DND-41 (cell line): ENCODE data around the gene ACTR1A.
"Not testable (repeated sequence)": the region's sequence is repeated elsewhere in the genome, so short reads cannot be mapped to it uniquely, and the experiment has no call there.

Experiments used
- ATAC-seq: fragments of 200-7000 bp; cut with Tn5 transposase; 3 replicates; pipeline ENCODE4 v1.9.1; 2021; ENCODE audit warnings: low read depth; ENCODE audit not compliant: insufficient read depth
- DNase-seq: peaks from one replicate; pipeline ENCODE4 v3.0.0-alpha.2; 2020
- H2AFZ ChIP-seq: 2 replicates; pipeline ENCODE4 v1.6.0; 2012; ENCODE audit warnings: low read depth, low read length
- H3K27ac ChIP-seq: 2 replicates; pipeline ENCODE4 v1.5.1; 2012; ENCODE audit warnings: low read length, inconsistent platforms
- H3K27me3 ChIP-seq: fragments of 200-600 bp; sonication (generic); 2 replicates; pipeline ENCODE4 v1.6.0; 2012; ENCODE audit warnings: low read length, mild to moderate bottlenecking, inconsistent platforms; ENCODE audit not compliant: insufficient read depth, poor library complexity
- H3K36me3 ChIP-seq: 2 replicates; pipeline ENCODE4 v1.5.1; 2012; ENCODE audit warnings: low read length, inconsistent platforms; ENCODE audit not compliant: insufficient read depth
- H3K4me1 ChIP-seq: 2 replicates; pipeline ENCODE4 v1.5.1; 2012; ENCODE audit warnings: mild to moderate bottlenecking, low read length; ENCODE audit not compliant: insufficient read depth
- H3K4me2 ChIP-seq: 2 replicates; pipeline ENCODE4 v1.6.0; 2012; ENCODE audit warnings: mild to moderate bottlenecking, moderate library complexity, low read length, inconsistent platforms; ENCODE audit not compliant: insufficient read depth
- H3K4me3 ChIP-seq, 2 experiments: fragments of 200-600 bp in 1 of 2; shearing (Covaris generic) in 1 of 2; 2 replicates each; pipeline ENCODE4 v1.5.1; 2012 to 2016; ENCODE audit warnings: inconsistent platforms in 2 of 2, low read length in 2 of 2, mild to moderate bottlenecking in 2 of 2, low read depth in 1 of 2, moderate library complexity in 1 of 2
- H3K79me2 ChIP-seq: 2 replicates; pipeline ENCODE4 v1.6.0; 2012; ENCODE audit warnings: low read length, inconsistent platforms; ENCODE audit not compliant: insufficient read depth
- H3K9ac ChIP-seq: 2 replicates; pipeline ENCODE4 v1.6.0; 2012; ENCODE audit warnings: low read depth, mild to moderate bottlenecking, inconsistent platforms, low read length, moderate library complexity
- H3K9me3 ChIP-seq: 2 replicates; pipeline ENCODE4 v1.5.1; 2012; ENCODE audit warnings: low read length, moderate library complexity, mild to moderate bottlenecking, inconsistent platforms; ENCODE audit not compliant: insufficient read depth, severe bottlenecking
- H4K20me1 ChIP-seq: 2 replicates; pipeline ENCODE4 v1.6.0; 2012; ENCODE audit warnings: low read length; ENCODE audit not compliant: insufficient read depth
- CTCF ChIP-seq: IDR thresholded peaks from 2 replicates; pipeline ENCODE4 v1.5.1; 2012; ENCODE audit warnings: borderline replicate concordance, low read length, moderate library complexity, mild to moderate bottlenecking; ENCODE audit not compliant: poor library complexity, severe bottlenecking; ENCODE audit errors: extremely low read depth
- EZH2 ChIP-seq: IDR thresholded peaks from 3 replicates; pipeline ENCODE4 v1.6.1; 2012; ENCODE audit warnings: borderline replicate concordance, low read depth, mild to moderate bottlenecking, moderate library complexity, low read length, inconsistent platforms; ENCODE audit not compliant: severe bottlenecking

The ACTR1A gene

GRCh38 chr10:102503264-102504178 lies 1.0 kb upstream of the ACTR1A start, which contains the start of gene SUFU:
TSS of gene SUFU (plus strand) at chr10:102503972. CDS start at chr10:102504153, 181 bp downstream.
- no peak for TF ChIP-seq EZH2
- TF ChIP-seq CTCF, result peak; percentile 94
- Histone ChIP-seq H3K27me3 (no peaks in the 10 kb centered on the region), H3K4me2 (peak within 1 kb of the TSS; percentile 94), H3K9me3 (no peaks in the 10 kb centered on the region), H2AFZ (peak within 1 kb of the TSS; percentile 86), H3K4me1 (peaks cover 42% of the 10 kb centered on the region), H3K36me3 (peaks cover 37% of the 10 kb centered on the region), H3K9ac (peak within 1 kb of the TSS; percentile 65), H3K4me3 (peak within 1 kb of the TSS; percentile 77 to 83), H3K79me2 (peaks cover 74% of the 10 kb centered on the region), H3K27ac (peak within 1 kb of the TSS; percentile 81), H4K20me1 (peaks cover 41% of the 10 kb centered on the region)
- ATAC-seq (peak; percentile 74), DNase-seq (peak; percentile 98)

GRCh38 chr10:102502029-102502336 lies 529 bp downstream of the ACTR1A start:
- Histone ChIP-seq H3K4me3 (peak overlapping the region; percentile 35 to 76), H3K4me2 (peak overlapping the region; percentile 94; the same call in 1 of the 2 replicates), H4K20me1 (peaks cover 55% of the 10 kb centered on the region), H3K27ac (peak overlapping the region; percentile 81), H3K9me3 (no peaks in the 10 kb centered on the region), H3K4me1 (peaks cover 42% of the 10 kb centered on the region), H2AFZ (peak overlapping the region; percentile 86), H3K36me3 (peaks cover 32% of the 10 kb centered on the region), H3K27me3 (no peaks in the 10 kb centered on the region), H3K9ac (peak overlapping the region; percentile 63), H3K79me2 (peaks cover 79% of the 10 kb centered on the region)
- TF ChIP-seq EZH2 (no peak), CTCF (no peak)
- ATAC-seq (peak; percentile 74), DNase-seq (peak; percentile 100)

- DNase-seq, result no peak
- Histone ChIP-seq H3K4me1 (peaks cover 42% of the 10 kb centered on the region), H3K9me3 (no peaks in the 10 kb centered on the region), H3K36me3 (peaks cover 29% of the 10 kb centered on the region; the same call in 1 of the 2 replicates), H3K4me3 (peak overlapping the region; percentile 35 to 76), H3K9ac (peak overlapping the region; percentile 63), H3K27me3 (no peaks in the 10 kb centered on the region), H2AFZ (0 out of 2 replicates have a peak overlapping the region, but pooled peaks have one; percentile 30), H4K20me1 (peaks cover 60% of the 10 kb centered on the region), H3K27ac (peak overlapping the region; percentile 46), H3K4me2 (peak overlapping the region; percentile 94), H3K79me2 (peaks cover 79% of the 10 kb centered on the region)
- ATAC-seq, result no peak
- TF ChIP-seq CTCF (no peak), EZH2 (no peak)
These were observed 1.1 kb downstream of the ACTR1A start for GRCh38 chr10:102501201-102502028.

GRCh38 chr10:102500686-102501085 lies 1.8 kb downstream of the ACTR1A start:
- peaks cover 41% of the 10 kb centered on the region for H3K4me1 ChIP-seq
- H3K9me3 ChIP-seq, ATAC-seq, H3K27ac ChIP-seq, H2AFZ ChIP-seq, H3K27me3 ChIP-seq, DNase-seq, H3K9ac ChIP-seq: not testable (repeated sequence)
- H3K36me3 ChIP-seq, result peaks cover 31% of the 10 kb centered on the region; the same call in 1 of the 2 replicates
- H3K4me2 ChIP-seq, result peak overlapping the region; percentile 94
- H3K4me3 ChIP-seq, result peak overlapping the region in 1 of 2 experiments; percentile 76; a peak in 2 of 4 replicates
- H4K20me1 ChIP-seq, result peaks cover 65% of the 10 kb centered on the region
- peaks cover 83% of the 10 kb centered on the region for H3K79me2 ChIP-seq
